ENCODE measurements around the gene NEK6.

DNA sequence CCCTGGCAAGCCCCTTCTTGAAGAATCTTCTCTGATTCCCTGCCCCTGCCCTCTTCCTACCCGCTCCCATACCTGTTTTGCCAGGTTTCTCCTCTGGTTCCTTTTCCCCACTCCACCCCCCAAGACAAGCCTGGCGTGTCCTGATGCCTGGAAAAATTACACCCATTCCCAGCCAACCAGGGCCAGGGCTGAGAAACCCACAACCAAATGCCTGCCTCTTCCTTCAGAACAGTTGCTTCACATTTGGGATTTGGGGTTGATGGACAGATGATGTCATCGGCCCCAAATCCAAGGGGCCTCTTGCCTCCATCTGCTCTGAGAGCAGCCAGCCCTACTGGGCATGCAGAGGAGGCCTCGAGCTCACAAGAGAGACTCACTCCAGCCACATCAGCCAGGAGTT is 8.8 kb upstream of the NEK6 start:
- TF ChIP-seq, protein P1, sequence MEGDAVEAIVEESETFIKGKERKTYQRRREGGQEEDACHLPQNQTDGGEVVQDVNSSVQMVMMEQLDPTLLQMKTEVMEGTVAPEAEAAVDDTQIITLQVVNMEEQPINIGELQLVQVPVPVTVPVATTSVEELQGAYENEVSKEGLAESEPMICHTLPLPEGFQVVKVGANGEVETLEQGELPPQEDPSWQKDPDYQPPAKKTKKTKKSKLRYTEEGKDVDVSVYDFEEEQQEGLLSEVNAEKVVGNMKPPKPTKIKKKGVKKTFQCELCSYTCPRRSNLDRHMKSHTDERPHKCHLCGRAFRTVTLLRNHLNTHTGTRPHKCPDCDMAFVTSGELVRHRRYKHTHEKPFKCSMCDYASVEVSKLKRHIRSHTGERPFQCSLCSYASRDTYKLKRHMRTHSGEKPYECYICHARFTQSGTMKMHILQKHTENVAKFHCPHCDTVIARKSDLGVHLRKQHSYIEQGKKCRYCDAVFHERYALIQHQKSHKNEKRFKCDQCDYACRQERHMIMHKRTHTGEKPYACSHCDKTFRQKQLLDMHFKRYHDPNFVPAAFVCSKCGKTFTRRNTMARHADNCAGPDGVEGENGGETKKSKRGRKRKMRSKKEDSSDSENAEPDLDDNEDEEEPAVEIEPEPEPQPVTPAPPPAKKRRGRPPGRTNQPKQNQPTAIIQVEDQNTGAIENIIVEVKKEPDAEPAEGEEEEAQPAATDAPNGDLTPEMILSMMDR (IDR thresholded peaks at IDR 0.05; ENCODE audit: poor library complexity), result no peak
- TF ChIP-seq EZH2 (IDR thresholded peaks at IDR 0.05; ENCODE audit: borderline replicate concordance), result no peak

Measured in hepatocyte (in vitro differentiated cells).